Neural cell (in vitro differentiated cells): ENCODE results near the gene GRM1. TPM values are rescaled to one million over a fixed set of nuclear protein-coding genes. Genes with fewer than 3 reads are reported as not detected.

Experiments used
- H2AFZ ChIP-seq: fragments of 200-600, 300-800 bp; sonication (generic), shearing (Covaris generic); 2 replicates; pipeline ENCODE4 v1.6.0; 2014; ENCODE audit warnings: low read depth, mild to moderate bottlenecking, antibody characterized with exemption, low read length, moderate library complexity
- H3F3A ChIP-seq: fragments of 200-600 bp; shearing (Covaris generic); 2 replicates; pipeline ENCODE4 v1.6.1; 2016; ENCODE audit warnings: mild to moderate bottlenecking, moderate library complexity, mixed read lengths, antibody characterized with exemption, low read length; ENCODE audit not compliant: insufficient read depth, poor library complexity, severe bottlenecking
- H3K27ac ChIP-seq: fragments of 200-600, 300-800 bp; sonication (generic), shearing (Covaris generic); 2 replicates; pipeline ENCODE4 v1.5.1; 2014; ENCODE audit warnings: mild to moderate bottlenecking, low read length, moderate library complexity
- H3K27me3 ChIP-seq: fragments of 300-800, 200-600 bp; sonication (generic), shearing (Covaris generic); 2 replicates; pipeline ENCODE4 v1.6.0; 2014; ENCODE audit warnings: mild to moderate bottlenecking, low read depth, low read length, moderate library complexity; ENCODE audit not compliant: insufficient read depth
- H3K36me3 ChIP-seq: fragments of 300-800, 200-600 bp; sonication (generic), shearing (Covaris generic); 2 replicates; pipeline ENCODE4 v1.5.1; 2014; ENCODE audit warnings: mild to moderate bottlenecking, antibody characterized with exemption, low read length, moderate library complexity; ENCODE audit not compliant: insufficient read depth
- H3K4me2 ChIP-seq: fragments of 300-800, 200-600 bp; sonication (generic), shearing (Covaris generic); 2 replicates; pipeline ENCODE4 v1.6.0; 2014; ENCODE audit warnings: mild to moderate bottlenecking, low read length
- H3K4me3 ChIP-seq: fragments of 300-800, 200-600 bp; sonication (generic), shearing (Covaris generic); 2 replicates; pipeline ENCODE4 v1.5.1; 2014; ENCODE audit warnings: mild to moderate bottlenecking, low read length, moderate library complexity
- H3K79me2 ChIP-seq: fragments of 200-600 bp; shearing (Covaris generic); replicated peaks from 2 replicates; pipeline ENCODE4 v1.6.0; 2014; ENCODE audit warnings: mild to moderate bottlenecking, low read length, moderate library complexity; ENCODE audit not compliant: insufficient read depth
- H3K9ac ChIP-seq: fragments of 300-800, 200-600 bp; sonication (generic), shearing (Covaris generic); 2 replicates; pipeline ENCODE4 v1.6.1; 2016; ENCODE audit warnings: mild to moderate bottlenecking, low read length, mixed read lengths
- H3K9me2 ChIP-seq: fragments of 200-600 bp; shearing (Covaris generic); 2 replicates; pipeline ENCODE4 v1.6.1; 2016; ENCODE audit warnings: mild to moderate bottlenecking, low read length, mixed read lengths; ENCODE audit not compliant: insufficient read depth
- H3K9me3 ChIP-seq: fragments of 200-600, 300-800 bp; sonication (generic), shearing (Covaris generic); 2 replicates; pipeline ENCODE4 v1.6.1; 2016; ENCODE audit warnings: mild to moderate bottlenecking, mixed run types, low read length, moderate library complexity, mixed read lengths
- H4K20me1 ChIP-seq: fragments of 200-600 bp; shearing (Covaris generic); 2 replicates; pipeline ENCODE4 v1.6.1; 2016; ENCODE audit warnings: mild to moderate bottlenecking, mixed run types; ENCODE audit not compliant: insufficient read depth
- EP300 ChIP-seq: fragments of 450-650 bp; conservative IDR thresholded peaks from 2 replicates; pipeline ENCODE4 v1.6.1; 2014; ENCODE audit warnings: antibody characterized with exemption, mild to moderate bottlenecking, moderate library complexity; ENCODE audit not compliant: poor library complexity, severe bottlenecking
- EZH2 ChIP-seq: fragments of 200-600, 300-800 bp; shearing (Covaris generic), sonication (generic); IDR thresholded peaks from 2 replicates; pipeline ENCODE4 v1.6.1; 2014; ENCODE audit warnings: antibody characterized with exemption, low read length, borderline replicate concordance, mild to moderate bottlenecking; ENCODE audit not compliant: insufficient read depth, poor library complexity, severe bottlenecking
- MXI1 ChIP-seq: fragments of 450-650 bp; conservative IDR thresholded peaks from 2 replicates; pipeline ENCODE4 v1.6.1; 2014; ENCODE audit warnings: antibody characterized with exemption, mild to moderate bottlenecking; ENCODE audit not compliant: poor library complexity, severe bottlenecking
- POLR2AphosphoS5 ChIP-seq: IDR thresholded peaks from 2 replicates; pipeline ENCODE4 v1.6.1; 2012
- RAD21 ChIP-seq: fragments of 450-650 bp; conservative IDR thresholded peaks from 2 replicates; pipeline ENCODE4 v1.6.1; 2014; ENCODE audit warnings: antibody characterized with exemption, mild to moderate bottlenecking, moderate library complexity
- REST ChIP-seq: IDR thresholded peaks from 2 replicates; pipeline ENCODE4 v1.6.1; 2012; ENCODE audit warnings: borderline replicate concordance
- SMC3 ChIP-seq: fragments of 450-650 bp; conservative IDR thresholded peaks from 2 replicates; pipeline ENCODE4 v1.6.1; 2014; ENCODE audit warnings: antibody characterized with exemption, mild to moderate bottlenecking, moderate library complexity; ENCODE audit not compliant: poor library complexity
- TAF1 ChIP-seq: IDR thresholded peaks from 2 replicates; pipeline ENCODE4 v1.6.1; 2012; ENCODE audit warnings: low read depth
- polyA plus RNA-seq: library from polyadenylated mRNA; depleted of rRNA; stranded (reverse); fragments of >200 nt; gene quantifications from 2 replicates; pipeline ENCODE4 v1.2.3, GENCODE V29; 2014
- TF ChIP-seq, protein P1 (sequence below): fragments of 450-650 bp; IDR thresholded peaks from 2 replicates; pipeline ENCODE4 v1.5.1; 2014; ENCODE audit warnings: antibody characterized with exemption, mild to moderate bottlenecking, moderate library complexity; ENCODE audit not compliant: poor library complexity, severe bottlenecking

The GRM1 gene
- polyA plus RNA-seq, 1 donor from 2014 or later = 2.9 TPM

DNA sequence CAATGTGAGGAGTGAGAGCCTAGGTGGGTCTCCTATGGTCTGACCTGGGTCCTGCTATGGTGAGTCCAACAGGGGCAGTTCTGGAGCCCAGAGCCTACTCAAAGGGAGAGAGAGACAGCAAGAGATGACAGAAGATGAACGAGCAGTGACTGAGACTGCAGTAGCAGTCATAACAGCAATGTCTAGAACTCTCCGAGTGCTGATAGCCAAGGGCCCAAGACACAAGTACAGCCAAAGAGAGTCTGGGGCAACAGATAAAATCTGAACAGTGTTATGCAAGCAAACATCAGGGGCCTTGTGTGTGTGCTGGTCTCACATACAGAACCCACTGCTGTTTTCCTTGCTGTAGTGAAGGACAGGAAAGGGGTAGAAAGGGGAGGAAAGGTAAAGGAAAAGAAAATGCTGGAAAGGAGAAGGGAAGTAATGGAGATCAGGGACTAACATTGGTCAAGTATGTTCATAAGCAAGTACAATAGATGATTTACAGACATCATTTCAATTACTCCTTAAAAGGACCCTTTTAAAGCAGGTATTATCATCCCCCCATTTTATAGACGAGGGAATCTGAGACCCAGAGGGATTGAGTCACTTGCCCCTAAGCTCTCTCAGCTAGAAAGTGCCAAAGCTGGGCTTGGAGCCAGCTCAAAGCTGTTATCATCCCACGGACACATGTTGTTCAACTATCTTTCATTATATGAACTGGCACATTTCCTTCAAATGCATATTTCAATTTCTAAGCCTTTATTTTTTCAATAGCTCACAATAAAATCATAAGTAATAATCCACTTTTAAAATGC lies 332.5 kb downstream of the GRM1 start (continued):
- TF ChIP-seq MXI1 (no peak), RAD21 (no peak), POLR2AphosphoS5 (no peak)

GRCh38 chr6:146363838-146364607 lies 335.2 kb downstream of the GRM1 start:
- Histone ChIP-seq H3K9ac (no peak overlapping the region), H4K20me1 (no peaks in the 10 kb centered on the region), H2AFZ (no peak overlapping the region), H3K79me2 (no peaks in the 10 kb centered on the region), H3K27me3 (no peaks in the 10 kb centered on the region), H3K36me3 (no peaks in the 10 kb centered on the region), H3K27ac (no peak overlapping the region), H3K9me3 (no peaks in the 10 kb centered on the region), H3F3A (no peaks in the 10 kb centered on the region), H3K9me2 (no peaks in the 10 kb centered on the region), H3K4me3 (no peak overlapping the region), H3K4me2 (no peak overlapping the region)
- TF ChIP-seq TAF1 (no peak), POLR2AphosphoS5 (no peak), SMC3 (no peak), EP300 (no peak), RAD21 (no peak), EZH2 (no peak), MXI1 (no peak), REST (no peak)
- TF ChIP-seq, protein P1, sequence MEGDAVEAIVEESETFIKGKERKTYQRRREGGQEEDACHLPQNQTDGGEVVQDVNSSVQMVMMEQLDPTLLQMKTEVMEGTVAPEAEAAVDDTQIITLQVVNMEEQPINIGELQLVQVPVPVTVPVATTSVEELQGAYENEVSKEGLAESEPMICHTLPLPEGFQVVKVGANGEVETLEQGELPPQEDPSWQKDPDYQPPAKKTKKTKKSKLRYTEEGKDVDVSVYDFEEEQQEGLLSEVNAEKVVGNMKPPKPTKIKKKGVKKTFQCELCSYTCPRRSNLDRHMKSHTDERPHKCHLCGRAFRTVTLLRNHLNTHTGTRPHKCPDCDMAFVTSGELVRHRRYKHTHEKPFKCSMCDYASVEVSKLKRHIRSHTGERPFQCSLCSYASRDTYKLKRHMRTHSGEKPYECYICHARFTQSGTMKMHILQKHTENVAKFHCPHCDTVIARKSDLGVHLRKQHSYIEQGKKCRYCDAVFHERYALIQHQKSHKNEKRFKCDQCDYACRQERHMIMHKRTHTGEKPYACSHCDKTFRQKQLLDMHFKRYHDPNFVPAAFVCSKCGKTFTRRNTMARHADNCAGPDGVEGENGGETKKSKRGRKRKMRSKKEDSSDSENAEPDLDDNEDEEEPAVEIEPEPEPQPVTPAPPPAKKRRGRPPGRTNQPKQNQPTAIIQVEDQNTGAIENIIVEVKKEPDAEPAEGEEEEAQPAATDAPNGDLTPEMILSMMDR = no peak
